A549 (cell line): ENCODE measurements around the gene HIGD1A. TPM values are rescaled to one million over a fixed set of nuclear protein-coding genes. Genes with fewer than 3 reads are reported as not detected.

ENCODE experiments used
- ATAC-seq, 2 experiments: fragments of 200-7000 bp in 1 of 2; fragments of >200 bp in 1 of 2; cut with Nextera tagmentation in 1 of 2; cut with Tn5 transposase in 1 of 2; 3 replicates each; pipeline versions ENCODE4 v1.8.0 to v1.9.1; 2018 to 2020; ENCODE audit warnings: mild to moderate bottlenecking in 1 of 2, moderate library complexity in 1 of 2
- CTCF ChIA-PET: fragments of 300-600 bp; sonication (Branson Sonifier 250); formaldehyde crosslinking; extraction: SDS; loops from one replicate; lab custom pipeline; 2021; ENCODE audit warnings: antibody characterized with exemption, inconsistent platforms; lab: Yijun Ruan, JAX
- POLR2A ChIA-PET: fragments of 350-600 bp; formaldehyde crosslinking; extraction: SDS; loops from one replicate; lab custom pipeline; 2021; ENCODE audit warnings: antibody characterized with exemption, inconsistent platforms; lab: Yijun Ruan, JAX
- DNase-seq, 2 experiments: peaks; one replicate each; pipeline versions ENCODE4 v3.0.0 to v3.0.0-alpha.2; 2011 to 2016; ENCODE audit warnings: low read depth in 1 of 2, low spot score in 1 of 2
- FAIRE-seq: peaks from 2 replicates; lab custom pipeline; 2011; peaks lifted over from hg19 to GRCh38; lab: Jason Lieb, UNC
- H3K27ac ChIP-seq, 2 experiments: fragments of >200 bp; sonication (Bioruptor Twin); formaldehyde crosslinking; 3 replicates each; pipeline ENCODE4 v1.5.1; 2016 to 2017
- H3K4me1 ChIP-seq: fragments of >200 bp; sonication (Bioruptor Twin); formaldehyde crosslinking; 3 replicates; pipeline ENCODE4 v1.6.1; 2016
- H3K4me2 ChIP-seq: fragments of >200 bp; sonication (Bioruptor Twin); formaldehyde crosslinking; 3 replicates; pipeline ENCODE4 v1.6.1; 2016
- H3K4me3 ChIP-seq: fragments of >200 bp; sonication (Bioruptor Twin); formaldehyde crosslinking; 3 replicates; pipeline ENCODE4 v1.5.1; 2016
- H3K9me3 ChIP-seq: fragments of >200 bp; sonication (Bioruptor Twin); formaldehyde crosslinking; 3 replicates; pipeline ENCODE4 v1.6.1; 2016
- BHLHE40 ChIP-seq: IDR thresholded peaks from 2 replicates; pipeline ENCODE4 v1.6.1; 2012; ENCODE audit warnings: low read depth, low read length, inconsistent platforms
- CEBPB ChIP-seq, 2 experiments: fragments of >200 bp in 1 of 2; sonication (Bioruptor Twin) in 1 of 2; formaldehyde crosslinking in 1 of 2; IDR thresholded peaks; 2 replicates each; pipeline ENCODE4 v1.6.1; 2012 to 2016
- EHF ChIP-seq: fragments of 250-450 bp; sonication (Bioruptor Pico); IDR thresholded peaks from 2 replicates; pipeline ENCODE4 v1.5.0; 2020; ENCODE audit warnings: mild to moderate bottlenecking
- EHMT2 ChIP-seq: fragments of 200-600 bp; sonication (generic); IDR thresholded peaks from 2 replicates; pipeline ENCODE4 v1.6.1; 2016; ENCODE audit warnings: antibody characterized with exemption, low read depth, mild to moderate bottlenecking, moderate library complexity
- FOSB ChIP-seq: fragments of 250-450 bp; sonication (Bioruptor Pico); IDR thresholded peaks from 2 replicates; pipeline ENCODE4 v1.5.0; 2020; ENCODE audit warnings: mild to moderate bottlenecking, moderate library complexity
- FOXS1 ChIP-seq: fragments of 250-450 bp; sonication (Bioruptor Pico); IDR thresholded peaks from 2 replicates; pipeline ENCODE4 v1.5.0; 2020; ENCODE audit warnings: mild to moderate bottlenecking, moderate library complexity
- HEYL ChIP-seq: fragments of 250-450 bp; sonication (Bioruptor Pico); IDR thresholded peaks from 2 replicates; pipeline ENCODE4 v1.8.0; 2021; ENCODE audit warnings: mild to moderate bottlenecking, moderate library complexity
- HOXA7 ChIP-seq: fragments of 250-450 bp; sonication (Bioruptor Pico); IDR thresholded peaks from 2 replicates; pipeline ENCODE4 v1.5.0; 2020; ENCODE audit warnings: mild to moderate bottlenecking, moderate library complexity
- JUN ChIP-seq, 2 experiments: fragments of >200 bp; sonication (Bioruptor Twin); formaldehyde crosslinking; IDR thresholded peaks; 2 replicates in 1 of 2; 3 replicates in 1 of 2; pipeline ENCODE4 v1.6.1; 2016 to 2017
- MAFK ChIP-seq: fragments of 450-650 bp; IDR thresholded peaks from 2 replicates; pipeline ENCODE4 v1.6.1; 2014; ENCODE audit not compliant: partially characterized antibody
- NFE2L2 ChIP-seq: fragments of 150-350 bp; conservative IDR thresholded peaks from 2 replicates; pipeline ENCODE4 v1.6.1; 2014; ENCODE audit warnings: low read length
- NPAS2 ChIP-seq: fragments of 250-450 bp; sonication (Bioruptor Pico); IDR thresholded peaks from 2 replicates; pipeline ENCODE4 v1.8.0; 2022; ENCODE audit warnings: mild to moderate bottlenecking, moderate library complexity, borderline replicate concordance
- POLR2AphosphoS2 ChIP-seq: conservative IDR thresholded peaks from 2 replicates; pipeline ENCODE4 v1.6.1; 2012; ENCODE audit warnings: low read length, improper control_type of control experiment, inconsistent platforms
- RAD21 ChIP-seq, 2 experiments: fragments of >200 bp in 1 of 2; sonication (Bioruptor Twin) in 1 of 2; formaldehyde crosslinking in 1 of 2; IDR thresholded peaks in 1 of 2; conservative IDR thresholded peaks in 1 of 2; 2 replicates in 1 of 2; 3 replicates in 1 of 2; pipeline ENCODE4 v1.6.1; 2012 to 2018; ENCODE audit warnings: inconsistent platforms in 1 of 2
- RCOR1 ChIP-seq: fragments of 150-350 bp; IDR thresholded peaks from 2 replicates; pipeline ENCODE4 v1.6.1; 2014; ENCODE audit warnings: antibody characterized with exemption, low read length, low read depth
- RFX5 ChIP-seq: fragments of 450-650 bp; IDR thresholded peaks from 2 replicates; pipeline ENCODE4 v1.7.1; 2014; ENCODE audit warnings: antibody characterized with exemption, mild to moderate bottlenecking, moderate library complexity
- SMC3 ChIP-seq: fragments of >200 bp; sonication (Bioruptor Twin); formaldehyde crosslinking; IDR thresholded peaks from 3 replicates; pipeline ENCODE4 v1.6.1; 2018; ENCODE audit warnings: inconsistent platforms
- ZFP36 ChIP-seq: fragments of 450-650 bp; IDR thresholded peaks from 2 replicates; pipeline ENCODE4 v1.6.1; 2014; ENCODE audit warnings: borderline replicate concordance; ENCODE audit not compliant: partially characterized antibody
- ZSCAN20 ChIP-seq: fragments of 250-450 bp; sonication (Bioruptor Pico); IDR thresholded peaks from 2 replicates; pipeline ENCODE4 v1.8.0; 2022; ENCODE audit warnings: mild to moderate bottlenecking, moderate library complexity
- WGBS: methylation state at CpG from one replicate; pipeline ENCODE4 v1.1.6; 2017; ENCODE audit errors: missing lambda C conversion rate; 5-methylcytosine and 5-hydroxymethylcytosine counted together
- polyA plus RNA-seq, 4 experiments: library from polyadenylated mRNA; depleted of rRNA in 3 of 4; stranded (reverse); fragments of >200 nt; fragmentation: RNase III in 1 of 4; extraction: RNeasy Plus Mini Kit Qiagen cat#74134 plus additional on column Dnase treatment in 1 of 4; gene quantifications; 2 replicates in 3 of 4; 3 replicates in 1 of 4; pipeline ENCODE4 v1.2.3, GENCODE V29; 2011 to 2017
- TF ChIP-seq, protein P1 (sequence below): fragments of 200-600 bp; sonication (generic); IDR thresholded peaks from 2 replicates; pipeline ENCODE4 v1.6.1; 2016; ENCODE audit warnings: antibody characterized with exemption, mild to moderate bottlenecking, moderate library complexity
- TF ChIP-seq, protein P2 (sequence below): IDR thresholded peaks from 2 replicates; pipeline ENCODE4 v1.6.1; 2012; ENCODE audit warnings: low read depth, borderline replicate concordance
- TF ChIP-seq, protein P3 (sequence below): IDR thresholded peaks from 2 replicates; pipeline ENCODE4 v1.6.1; 2012
- TF ChIP-seq, protein P4 (sequence below): fragments of >200 bp; sonication (Bioruptor Twin); formaldehyde crosslinking; IDR thresholded peaks from 2 replicates; pipeline ENCODE4 v1.6.1; 2016

Gene HIGD1A
- polyA plus RNA-seq, 2 of the 4 experiments (the other 2 are of a cell fraction), result 146 to 158 TPM

DNA sequence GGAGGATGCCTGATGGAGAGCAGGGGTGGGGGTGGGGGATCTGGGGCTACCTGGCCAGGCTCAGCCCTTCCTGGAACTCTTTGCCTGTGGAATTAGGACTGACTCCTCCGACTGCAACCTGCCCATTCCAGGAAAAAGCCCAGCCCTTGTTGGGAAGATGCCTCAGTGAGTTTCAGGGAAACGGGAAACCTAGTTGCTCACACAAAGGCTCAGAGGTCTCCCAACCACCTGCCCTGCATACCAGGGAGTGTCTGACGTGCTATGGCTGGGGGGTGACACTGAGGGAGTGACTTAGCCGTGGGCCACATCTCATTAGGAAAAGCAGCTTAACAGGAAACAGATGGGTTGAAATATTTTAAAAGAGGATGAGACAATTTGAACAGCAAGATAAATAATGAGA lies 43.4 kb upstream of the HIGD1A start:
- no peak for DNase-seq
- Histone ChIP-seq H3K4me2 (no peak overlapping the region), H3K27ac (no peak overlapping the region), H3K4me3 (no peak overlapping the region), H3K4me1 (no peaks in the 10 kb centered on the region), H3K9me3 (no peaks in the 10 kb centered on the region)
- WGBS, result 24% methylated on average over 3 of the region's 4 CpGs
- no peak for FAIRE-seq
- no peak for ATAC-seq
- no peak for TF ChIP-seq BHLHE40
- ChIA-PET CTCF (interaction anchor here (0.6 to 4.1 kb wide), 2 partner anchors 8 to 108 kb away, joined by 3 to 12 read pairs; no protein-coding TSS in a partner anchor), POLR2A (interaction anchor here (0.6 kb wide), 1 partner anchor 247 kb away, joined by 3 read pairs; the partner anchor contains the start of gene NKTR)

DNA sequence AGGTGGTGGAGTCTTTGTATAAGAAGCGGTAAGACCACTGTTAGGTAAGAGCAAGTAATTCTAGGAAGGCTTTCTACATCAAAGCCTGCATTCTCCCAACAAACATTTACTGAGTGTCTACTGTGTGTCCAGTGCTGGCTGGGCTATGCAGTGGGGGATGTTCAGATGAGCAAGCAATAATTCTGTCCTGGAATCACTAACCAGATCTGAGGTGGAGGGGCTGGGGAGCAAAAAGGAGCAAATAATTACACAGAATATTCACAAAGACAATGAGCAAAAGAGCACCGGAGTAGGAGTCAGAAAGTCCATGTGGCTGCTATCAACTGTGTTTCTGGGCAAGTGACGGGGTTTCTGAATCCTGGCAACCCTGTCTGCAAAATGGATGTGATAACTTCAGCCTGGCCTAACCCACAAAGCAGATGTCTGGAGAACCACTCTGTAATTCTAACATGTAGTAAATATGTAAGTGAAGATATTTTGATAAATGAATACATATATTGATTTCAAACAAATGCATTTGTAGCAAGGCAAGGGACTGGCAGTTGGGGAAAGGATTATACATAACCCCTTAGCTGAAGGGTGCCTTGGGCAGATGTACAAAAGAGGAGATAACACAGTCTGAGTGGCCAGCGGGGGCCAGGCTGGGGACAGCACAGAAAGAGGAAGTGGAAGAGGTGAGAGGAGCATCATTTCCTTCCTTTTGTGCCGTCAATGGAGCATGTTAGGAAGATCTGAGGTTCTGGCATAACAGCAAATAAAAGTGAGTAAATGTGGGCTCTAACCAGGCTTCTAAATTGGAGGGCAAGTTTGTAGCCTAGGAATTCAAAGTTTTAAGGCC lies 42.6 kb upstream of the HIGD1A start:
- FAIRE-seq (no peak), ATAC-seq (no peak), DNase-seq (no peak)
- POLR2A ChIA-PET, result interaction anchor here (0.6 kb wide), 1 partner anchor 246 kb away, joined by 3 read pairs; the partner anchor contains the start of gene NKTR
- H3K4me2 ChIP-seq, result no peak overlapping the region
- CTCF ChIA-PET, result interaction anchor here (0.6 kb wide), 1 partner anchor 109 kb away, joined by 3 read pairs; no protein-coding TSS in a partner anchor
- no peak for TF ChIP-seq POLR2AphosphoS2
- no peaks in the 10 kb centered on the region for H3K9me3 ChIP-seq
- H3K4me3 ChIP-seq, result no peak overlapping the region
- no peak overlapping the region for H3K27ac ChIP-seq
- H3K4me1 ChIP-seq, result no peaks in the 10 kb centered on the region
- WGBS, result 52% methylated on average over 5 of the region's 5 CpGs

DNA sequence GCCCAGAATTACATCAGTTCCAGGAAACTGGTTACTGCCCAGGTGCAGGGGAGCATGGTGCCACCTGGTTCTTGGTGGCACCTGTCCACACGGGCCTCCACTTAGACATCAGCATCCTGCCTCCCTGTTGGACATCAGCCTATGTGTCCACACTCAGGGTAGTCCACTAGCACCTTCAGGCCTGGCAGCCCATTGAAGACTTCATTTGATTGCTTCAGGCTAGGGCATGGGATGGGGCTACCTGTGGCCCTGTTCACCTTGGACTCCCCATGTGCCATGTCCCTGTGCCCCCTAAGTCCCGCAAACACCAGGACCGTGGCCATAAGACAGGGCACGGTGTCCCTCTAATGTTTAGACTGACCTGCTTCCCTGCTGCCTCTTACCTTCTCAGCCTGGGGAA lies 40.5 kb upstream of the HIGD1A start:
- no peak overlapping the region for H3K27ac ChIP-seq
- no peaks in the 10 kb centered on the region for H3K4me1 ChIP-seq
- no peaks in the 10 kb centered on the region for H3K9me3 ChIP-seq
- no peak for ATAC-seq
- H3K4me3 ChIP-seq, result no peak overlapping the region
- no peak overlapping the region for H3K4me2 ChIP-seq
- 36% methylated on average over 3 of the region's 4 CpGs for WGBS
- TF ChIP-seq, protein P1, sequence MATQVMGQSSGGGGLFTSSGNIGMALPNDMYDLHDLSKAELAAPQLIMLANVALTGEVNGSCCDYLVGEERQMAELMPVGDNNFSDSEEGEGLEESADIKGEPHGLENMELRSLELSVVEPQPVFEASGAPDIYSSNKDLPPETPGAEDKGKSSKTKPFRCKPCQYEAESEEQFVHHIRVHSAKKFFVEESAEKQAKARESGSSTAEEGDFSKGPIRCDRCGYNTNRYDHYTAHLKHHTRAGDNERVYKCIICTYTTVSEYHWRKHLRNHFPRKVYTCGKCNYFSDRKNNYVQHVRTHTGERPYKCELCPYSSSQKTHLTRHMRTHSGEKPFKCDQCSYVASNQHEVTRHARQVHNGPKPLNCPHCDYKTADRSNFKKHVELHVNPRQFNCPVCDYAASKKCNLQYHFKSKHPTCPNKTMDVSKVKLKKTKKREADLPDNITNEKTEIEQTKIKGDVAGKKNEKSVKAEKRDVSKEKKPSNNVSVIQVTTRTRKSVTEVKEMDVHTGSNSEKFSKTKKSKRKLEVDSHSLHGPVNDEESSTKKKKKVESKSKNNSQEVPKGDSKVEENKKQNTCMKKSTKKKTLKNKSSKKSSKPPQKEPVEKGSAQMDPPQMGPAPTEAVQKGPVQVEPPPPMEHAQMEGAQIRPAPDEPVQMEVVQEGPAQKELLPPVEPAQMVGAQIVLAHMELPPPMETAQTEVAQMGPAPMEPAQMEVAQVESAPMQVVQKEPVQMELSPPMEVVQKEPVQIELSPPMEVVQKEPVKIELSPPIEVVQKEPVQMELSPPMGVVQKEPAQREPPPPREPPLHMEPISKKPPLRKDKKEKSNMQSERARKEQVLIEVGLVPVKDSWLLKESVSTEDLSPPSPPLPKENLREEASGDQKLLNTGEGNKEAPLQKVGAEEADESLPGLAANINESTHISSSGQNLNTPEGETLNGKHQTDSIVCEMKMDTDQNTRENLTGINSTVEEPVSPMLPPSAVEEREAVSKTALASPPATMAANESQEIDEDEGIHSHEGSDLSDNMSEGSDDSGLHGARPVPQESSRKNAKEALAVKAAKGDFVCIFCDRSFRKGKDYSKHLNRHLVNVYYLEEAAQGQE, result no peak
- TF ChIP-seq FOSB (CRISPR knock-in tag), result no peak
- TF ChIP-seq MAFK, result no peak
- TF ChIP-seq ZFP36, result no peak
- no peak for TF ChIP-seq RAD21 (conservative IDR thresholded peaks at IDR 0.05 in 1 of 2, IDR thresholded peaks at IDR 0.05 in 1 of 2)
- TF ChIP-seq ZSCAN20 (CRISPR knock-in tag), result no peak
- DNase-seq, result no peak
- CTCF ChIA-PET, result interaction anchor here (1.0 kb wide), 1 partner anchor 36 kb away, joined by 3 read pairs; no protein-coding TSS in a partner anchor
- POLR2A ChIA-PET, result no interaction called here
- no peak for FAIRE-seq

DNA sequence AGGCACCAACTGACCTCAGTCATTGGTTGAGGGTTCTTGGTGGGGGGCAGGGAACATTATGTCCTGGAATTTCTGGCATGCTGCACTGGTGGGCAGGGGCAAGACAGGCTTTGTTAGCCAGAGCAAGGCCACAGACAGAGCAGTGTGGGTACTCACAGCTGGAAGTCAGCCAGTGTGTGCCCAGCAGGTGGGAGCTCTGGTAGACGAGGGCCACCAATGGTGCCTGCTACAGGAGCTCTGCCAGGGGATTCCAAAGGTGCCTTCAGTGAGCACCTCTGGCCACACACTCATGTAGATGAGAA lies 40.1 kb upstream of the HIGD1A start:
- no peaks in the 10 kb centered on the region for H3K9me3 ChIP-seq
- no peak for FAIRE-seq
- ATAC-seq, result no peak
- POLR2A ChIA-PET, result no interaction called here
- no peaks in the 10 kb centered on the region for H3K4me1 ChIP-seq
- CTCF ChIA-PET, result interaction anchor here (1.0 kb wide), 1 partner anchor 37 kb away, joined by 3 read pairs; no protein-coding TSS in a partner anchor
- H3K27ac ChIP-seq, result no peak overlapping the region
- no peak for DNase-seq
- H3K4me2 ChIP-seq, result no peak overlapping the region
- TF ChIP-seq FOXS1 (no peak), RCOR1 (no peak), EHMT2 (no peak), BHLHE40 (no peak), NFE2L2 (no peak), EHF (CRISPR knock-in tag) (no peak), SMC3 (no peak), RFX5 (no peak), RAD21 (conservative IDR thresholded peaks at IDR 0.05 in 1 of 2, IDR thresholded peaks at IDR 0.05 in 1 of 2) (no peak), HEYL (CRISPR knock-in tag) (no peak), JUN (IDR thresholded peaks at IDR 0.05) (no peak), CEBPB (IDR thresholded peaks at IDR 0.05) (no peak), ZSCAN20 (CRISPR knock-in tag) (no peak), ZFP36 (no peak), HOXA7 (CRISPR knock-in tag) (no peak), NPAS2 (CRISPR knock-in tag) (no peak)
- TF ChIP-seq, protein P2, sequence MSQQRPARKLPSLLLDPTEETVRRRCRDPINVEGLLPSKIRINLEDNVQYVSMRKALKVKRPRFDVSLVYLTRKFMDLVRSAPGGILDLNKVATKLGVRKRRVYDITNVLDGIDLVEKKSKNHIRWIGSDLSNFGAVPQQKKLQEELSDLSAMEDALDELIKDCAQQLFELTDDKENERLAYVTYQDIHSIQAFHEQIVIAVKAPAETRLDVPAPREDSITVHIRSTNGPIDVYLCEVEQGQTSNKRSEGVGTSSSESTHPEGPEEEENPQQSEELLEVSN, result no peak
- TF ChIP-seq, protein P3, sequence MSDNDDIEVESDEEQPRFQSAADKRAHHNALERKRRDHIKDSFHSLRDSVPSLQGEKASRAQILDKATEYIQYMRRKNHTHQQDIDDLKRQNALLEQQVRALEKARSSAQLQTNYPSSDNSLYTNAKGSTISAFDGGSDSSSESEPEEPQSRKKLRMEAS, result no peak
- TF ChIP-seq, protein P4, sequence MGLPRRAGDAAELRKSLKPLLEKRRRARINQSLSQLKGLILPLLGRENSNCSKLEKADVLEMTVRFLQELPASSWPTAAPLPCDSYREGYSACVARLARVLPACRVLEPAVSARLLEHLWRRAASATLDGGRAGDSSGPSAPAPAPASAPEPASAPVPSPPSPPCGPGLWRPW, result no peak
- 40% methylated on average over 1 of the region's 1 CpG for WGBS
- no peak overlapping the region for H3K4me3 ChIP-seq
